RPMI8226 (cell line): Measurements from ENCODE around the gene INF2.
"Not testable (repeated sequence)": the region's sequence is repeated elsewhere in the genome, so short reads cannot be mapped to it uniquely, and the experiment has no call there.

Source experiments
- DNase-seq: peaks from one replicate; pipeline ENCODE4 v3.0.0-alpha.2; 2015

Gene INF2

GRCh38 chr14:104739546-104740516, 50.4 kb downstream of the INF2 start:
- peak; percentile 33 for DNase-seq

GRCh38 chr14:104741108-104741802, 51.8 kb downstream of the INF2 start:
- no peak for DNase-seq

- no peak for DNase-seq
Observed at GRCh38 chr14:104741803-104742251, 52.4 kb downstream of the INF2 start.

GRCh38 chr14:104742586-104743455, 53.4 kb downstream of the INF2 start:
- DNase-seq: no peak

GRCh38 chr14:104743461-104744380, 54.3 kb downstream of the INF2 start:
- no peak for DNase-seq

- DNase-seq: no peak
Observed at GRCh38 chr14:104744484-104744883, 55.1 kb downstream of the INF2 start.

GRCh38 chr14:104745431-104745830, 56.0 kb downstream of the INF2 start:
- DNase-seq: no peak

GRCh38 chr14:104746071-104746545, 56.7 kb downstream of the INF2 start:
- DNase-seq: no peak

- DNase-seq: no peak
Observed at GRCh38 chr14:104746934-104747481, 57.6 kb downstream of the INF2 start.

- DNase-seq: no peak
Observed at GRCh38 chr14:104747876-104748275, 58.5 kb downstream of the INF2 start.

GRCh38 chr14:104749111-104749649, 59.8 kb downstream of the INF2 start:
- peak; percentile 58 for DNase-seq

GRCh38 chr14:104750056-104750752, 60.8 kb downstream of the INF2 start:
- DNase-seq: no peak

GRCh38 chr14:104750753-104751057, 61.3 kb downstream of the INF2 start:
- not testable (repeated sequence) for DNase-seq

GRCh38 chr14:104751539-104752422, 62.4 kb downstream of the INF2 start:
- no peak for DNase-seq

- no peak for DNase-seq
Observed at GRCh38 chr14:104752423-104752734, 63.0 kb downstream of the INF2 start.

- DNase-seq: peak; percentile 98
Observed at GRCh38 chr14:104752735-104753527, 63.5 kb downstream of the INF2 start, which contains the start of gene SIVA1. Gene SIVA1 (plus strand): TSS chr14:104753147. CDS start chr14:104753202, 55 bp downstream.

- DNase-seq: no peak
Observed at GRCh38 chr14:104753528-104754212, 64.3 kb downstream of the INF2 start.
